CD4-positive, alpha-beta T cell (primary cell): Measurements from ENCODE around the gene ZNF827. TPM values are rescaled to one million over a fixed set of nuclear protein-coding genes. Genes with fewer than 3 reads are reported as not detected.

Experiments
- ATAC-seq: fragments of 200-7000 bp; cut with Tn5 transposase; one replicate; pipeline ENCODE4 v1.10.0; 2022; ENCODE audit warnings: mild to moderate bottlenecking; ENCODE audit not compliant: poor library complexity
- CTCF ChIA-PET: fragments of 350-600 bp; sonication (Branson Sonifier 250); formaldehyde crosslinking; loops from one replicate; lab custom pipeline; 2021; ENCODE audit warnings: antibody characterized with exemption, inconsistent platforms; lab: Charles Lee
- POLR2A ChIA-PET: fragments of 350-600 bp; sonication (Branson Sonifier 250); formaldehyde crosslinking; loops from one replicate; lab custom pipeline; 2021; ENCODE audit warnings: antibody characterized with exemption, inconsistent platforms; lab: Charles Lee
- DNase-seq, 14 experiments: peaks; one replicate each; pipeline ENCODE4 v3.0.0-alpha.2; 2013 to 2020; ENCODE audit warnings: mixed read lengths in 2 of 14
- H3K27ac ChIP-seq, 2 donors: one replicate each; pipeline versions ENCODE4 v1.5.1 to v1.7.0; 2013; ENCODE audit warnings: low read length in 2 of 2, low read depth in 1 of 2, mild to moderate bottlenecking in 1 of 2
- H3K27me3 ChIP-seq, 2 experiments: 1 replicate in 1 of 2; 2 replicates in 1 of 2; pipeline versions ENCODE4 v1.6.1 to v1.7.0; 2013; ENCODE audit warnings: low read length in 2 of 2, control low read depth in 1 of 2, mild to moderate bottlenecking in 1 of 2, moderate library complexity in 1 of 2; ENCODE audit not compliant: insufficient read depth in 2 of 2, control insufficient read depth in 1 of 2
- H3K36me3 ChIP-seq: one replicate; pipeline ENCODE4 v1.6.1; 2013; ENCODE audit warnings: low read length, control low read depth; ENCODE audit not compliant: insufficient read depth
- H3K4me1 ChIP-seq: one replicate; pipeline ENCODE4 v1.6.1; 2013; ENCODE audit warnings: low read length, control low read depth; ENCODE audit not compliant: insufficient read depth
- H3K4me3 ChIP-seq: one replicate; pipeline ENCODE4 v1.5.1; 2013; ENCODE audit warnings: mild to moderate bottlenecking, low read length, moderate library complexity
- H3K9me3 ChIP-seq, 2 experiments: 1 replicate in 1 of 2; 2 replicates in 1 of 2; pipeline versions ENCODE4 v1.6.1 to v1.7.0; 2013; ENCODE audit warnings: low read length in 2 of 2, mild to moderate bottlenecking in 2 of 2, control low read depth in 1 of 2, moderate library complexity in 1 of 2; ENCODE audit not compliant: control insufficient read depth in 1 of 2, insufficient read depth in 1 of 2
- H3K27ac Mint-ChIP-seq: one replicate; pipeline ENCODE4 v1.8.0; 2020; ENCODE audit warnings: mixed read lengths
- H3K27me3 Mint-ChIP-seq: one replicate; pipeline ENCODE4 v1.8.0; 2021; ENCODE audit warnings: mixed read lengths
- H3K36me3 Mint-ChIP-seq: one replicate; pipeline ENCODE4 v1.8.0; 2021; ENCODE audit warnings: low read depth, mixed read lengths
- H3K4me1 Mint-ChIP-seq: one replicate; pipeline ENCODE4 v1.8.0; 2021; ENCODE audit warnings: low read depth, mixed read lengths
- H3K4me3 Mint-ChIP-seq: one replicate; pipeline ENCODE4 v1.8.0; 2020; ENCODE audit warnings: mild to moderate bottlenecking, mixed read lengths
- H3K9me3 Mint-ChIP-seq: one replicate; pipeline ENCODE4 v1.8.0; 2020; ENCODE audit warnings: mixed read lengths
- CTCF ChIP-seq: fragments of 200-600 bp; IDR thresholded peaks from one replicate; pipeline ENCODE4 v1.8.0; 2022; ENCODE audit warnings: antibody characterized with exemption, mild to moderate bottlenecking
- intact Hi-C, 2 experiments: fragments of 100-400 bp; cut with DNase I in 1 of 2; cut with micrococcal nuclease in 1 of 2; formaldehyde crosslinking; loops; one replicate each; pipeline versions ENCODE4 v1.15.1 to v1.9.0; 2023 to 2025; cut with DNase I, micrococcal nuclease
- total RNA-seq, 174 experiments: library from RNA in 2 of 174; stranded (reverse) in 2 of 174; gene quantifications; one replicate each; pipeline ENCODE4 v1.2.3 and lab custom pipeline; 2021 to 2026

ZNF827 gene
- total RNA-seq, 2 experiments from 2014 or later, result 13.7 to 14.3 TPM

- POLR2A ChIA-PET, result no interaction called here
- Histone ChIP-seq H3K27ac (no peak overlapping the region), H3K4me1 (no peaks in the 10 kb centered on the region), H3K36me3 (no peaks in the 10 kb centered on the region), H3K27me3 (no peaks in the 10 kb centered on the region), H3K4me3 (no peak overlapping the region), H3K9me3 (no peaks in the 10 kb centered on the region)
- Mint-ChIP-seq H3K36me3 (no peaks in the 10 kb centered on the region), H3K4me3 (no peak overlapping the region), H3K4me1 (peaks cover 42% of the 10 kb centered on the region), H3K9me3 (no peaks in the 10 kb centered on the region), H3K27ac (no peak overlapping the region), H3K27me3 (no peaks in the 10 kb centered on the region)
- TF ChIP-seq CTCF, result no peak
- CTCF ChIA-PET, result no interaction called here
- ATAC-seq (no peak), DNase-seq (peak in 2 of 14 experiments; percentile 4 to 20)
- intact Hi-C loops, result no loop called here
These were observed 29.3 kb downstream of the ZNF827 start for GRCh38 chr4:145909281-145909715.

- Mint-ChIP-seq H3K36me3 (peaks cover 11% of the 10 kb centered on the region), H3K9me3 (no peaks in the 10 kb centered on the region), H3K4me1 (peaks cover 43% of the 10 kb centered on the region), H3K4me3 (no peak overlapping the region), H3K27ac (no peak overlapping the region), H3K27me3 (no peaks in the 10 kb centered on the region)
- Histone ChIP-seq H3K27ac (no peak overlapping the region), H3K9me3 (no peaks in the 10 kb centered on the region), H3K27me3 (no peaks in the 10 kb centered on the region), H3K4me3 (no peak overlapping the region), H3K36me3 (peaks cover 1% of the 10 kb centered on the region), H3K4me1 (no peaks in the 10 kb centered on the region)
- no peak for DNase-seq
- TF ChIP-seq CTCF, result no peak
- CTCF ChIA-PET, result interaction anchor here (1.3 kb wide), 1 partner anchor 12 kb away, joined by 5 read pairs; no protein-coding TSS in a partner anchor
- ATAC-seq, result no peak
- POLR2A ChIA-PET, result no interaction called here
- intact Hi-C loops, result no loop called here
These were observed 30.8 kb downstream of the ZNF827 start for GRCh38 chr4:145907812-145908211.

GRCh38 chr4:145907390-145907789 is 31.2 kb downstream of the ZNF827 start:
- Mint-ChIP-seq H3K27me3 (no peaks in the 10 kb centered on the region), H3K4me1 (peaks cover 43% of the 10 kb centered on the region), H3K27ac (no peak overlapping the region), H3K4me3 (no peak overlapping the region), H3K36me3 (peaks cover 16% of the 10 kb centered on the region), H3K9me3 (no peaks in the 10 kb centered on the region)
- Histone ChIP-seq H3K27ac (no peak overlapping the region), H3K4me3 (no peak overlapping the region), H3K4me1 (no peaks in the 10 kb centered on the region), H3K27me3 (no peaks in the 10 kb centered on the region), H3K36me3 (peaks cover 6% of the 10 kb centered on the region), H3K9me3 (no peaks in the 10 kb centered on the region)
- no peak for TF ChIP-seq CTCF
- DNase-seq (no peak), ATAC-seq (no peak)
- intact Hi-C loops, result no loop called here
- CTCF ChIA-PET, result interaction anchor here (1.2 to 1.3 kb wide), 2 partner anchors 12 to 16 kb away, joined by 3 to 5 read pairs; no protein-coding TSS in a partner anchor
- POLR2A ChIA-PET, result no interaction called here
